Upper lobe of right lung (tissue), 1 donor: ENCODE data around the gene ATG16L2. TPM values are rescaled to one million over a fixed set of nuclear protein-coding genes. Genes with fewer than 3 reads are reported as not detected.
A peak's percentile ranks its signal among the peaks of the same experiment; 100 is the strongest.
"Not testable (repeated sequence)": the region's sequence is repeated elsewhere in the genome, so short reads cannot be mapped to it uniquely, and the experiment has no call there.

ENCODE experiments used
- ATAC-seq: fragments of 200-7000 bp; cut with Tn5 transposase; one replicate; pipeline ENCODE4 v1.9.1; 2020; ENCODE audit warnings: mild to moderate bottlenecking, moderate library complexity
- DNase-seq: peaks from one replicate; pipeline ENCODE4 v3.0.0-alpha.2; 2020
- H3K27ac ChIP-seq: fragments of 200-600 bp; one replicate; pipeline ENCODE4 v1.8.0; 2022
- H3K27me3 ChIP-seq: fragments of 200-600 bp; one replicate; pipeline ENCODE4 v1.8.0; 2022; ENCODE audit warnings: mild to moderate bottlenecking
- H3K36me3 ChIP-seq: fragments of 200-600 bp; one replicate; pipeline ENCODE4 v1.8.0; 2022
- H3K4me1 ChIP-seq: fragments of 200-600 bp; one replicate; pipeline ENCODE4 v1.8.0; 2022
- H3K4me3 ChIP-seq: fragments of 200-600 bp; one replicate; pipeline ENCODE4 v1.8.0; 2022; ENCODE audit warnings: mild to moderate bottlenecking
- H3K9me3 ChIP-seq: fragments of 200-600 bp; one replicate; pipeline ENCODE4 v1.8.0; 2022
- intact Hi-C: fragments of 100-400 bp; cut with DNase I; formaldehyde crosslinking; loops from one replicate; pipeline ENCODE4 v1.11.0; 2022
- total RNA-seq: library from RNA; stranded (reverse); fragmentation: NEBNext Ultra II Directional; extraction: Animal tissue kit (Norgen Biotek cat#: 25700); gene quantifications from one replicate; pipeline ENCODE4 v1.2.1, GENCODE V29; 2021
- TF ChIP-seq, protein P1 (sequence below): fragments of 200-600 bp; IDR thresholded peaks from one replicate; pipeline ENCODE4 v1.8.0; 2022; ENCODE audit warnings: antibody characterized with exemption
- donor health status: DM: no; HTN: yes; CAD: no; lungs with severe emphysema.

Gene ATG16L2
- total RNA-seq, 1 donor from 2014 or later = 77.5 TPM

DNA sequence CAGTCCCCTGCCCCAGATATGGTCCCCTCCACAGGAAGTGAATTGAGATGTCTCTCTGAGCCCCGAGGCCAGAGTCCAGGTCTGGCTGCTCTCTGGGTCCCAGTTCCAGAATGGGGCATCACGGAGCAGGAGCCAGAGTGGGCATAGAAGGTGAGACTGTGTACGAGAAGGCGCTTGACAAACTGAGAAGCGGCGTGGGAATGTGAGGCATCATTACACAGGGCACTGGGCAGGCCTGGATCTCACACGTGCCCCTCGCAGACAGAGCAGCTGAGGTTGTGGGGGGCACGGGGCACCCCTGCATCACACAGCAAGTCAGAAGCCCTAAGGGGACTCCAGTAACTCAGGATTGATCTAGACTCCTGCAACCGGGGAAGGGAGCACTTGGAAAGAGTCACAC lies 29.5 kb upstream of the ATG16L2 start:
- Histone ChIP-seq H3K4me3 (no peak overlapping the region), H3K27ac (no peak overlapping the region), H3K36me3 (no peaks in the 10 kb centered on the region), H3K27me3 (no peaks in the 10 kb centered on the region), H3K4me1 (peaks cover 44% of the 10 kb centered on the region), H3K9me3 (no peaks in the 10 kb centered on the region)
- TF ChIP-seq, protein P1, sequence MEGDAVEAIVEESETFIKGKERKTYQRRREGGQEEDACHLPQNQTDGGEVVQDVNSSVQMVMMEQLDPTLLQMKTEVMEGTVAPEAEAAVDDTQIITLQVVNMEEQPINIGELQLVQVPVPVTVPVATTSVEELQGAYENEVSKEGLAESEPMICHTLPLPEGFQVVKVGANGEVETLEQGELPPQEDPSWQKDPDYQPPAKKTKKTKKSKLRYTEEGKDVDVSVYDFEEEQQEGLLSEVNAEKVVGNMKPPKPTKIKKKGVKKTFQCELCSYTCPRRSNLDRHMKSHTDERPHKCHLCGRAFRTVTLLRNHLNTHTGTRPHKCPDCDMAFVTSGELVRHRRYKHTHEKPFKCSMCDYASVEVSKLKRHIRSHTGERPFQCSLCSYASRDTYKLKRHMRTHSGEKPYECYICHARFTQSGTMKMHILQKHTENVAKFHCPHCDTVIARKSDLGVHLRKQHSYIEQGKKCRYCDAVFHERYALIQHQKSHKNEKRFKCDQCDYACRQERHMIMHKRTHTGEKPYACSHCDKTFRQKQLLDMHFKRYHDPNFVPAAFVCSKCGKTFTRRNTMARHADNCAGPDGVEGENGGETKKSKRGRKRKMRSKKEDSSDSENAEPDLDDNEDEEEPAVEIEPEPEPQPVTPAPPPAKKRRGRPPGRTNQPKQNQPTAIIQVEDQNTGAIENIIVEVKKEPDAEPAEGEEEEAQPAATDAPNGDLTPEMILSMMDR = no peak
- intact Hi-C loops = no loop called here
- ATAC-seq (no peak), DNase-seq (no peak)

DNA sequence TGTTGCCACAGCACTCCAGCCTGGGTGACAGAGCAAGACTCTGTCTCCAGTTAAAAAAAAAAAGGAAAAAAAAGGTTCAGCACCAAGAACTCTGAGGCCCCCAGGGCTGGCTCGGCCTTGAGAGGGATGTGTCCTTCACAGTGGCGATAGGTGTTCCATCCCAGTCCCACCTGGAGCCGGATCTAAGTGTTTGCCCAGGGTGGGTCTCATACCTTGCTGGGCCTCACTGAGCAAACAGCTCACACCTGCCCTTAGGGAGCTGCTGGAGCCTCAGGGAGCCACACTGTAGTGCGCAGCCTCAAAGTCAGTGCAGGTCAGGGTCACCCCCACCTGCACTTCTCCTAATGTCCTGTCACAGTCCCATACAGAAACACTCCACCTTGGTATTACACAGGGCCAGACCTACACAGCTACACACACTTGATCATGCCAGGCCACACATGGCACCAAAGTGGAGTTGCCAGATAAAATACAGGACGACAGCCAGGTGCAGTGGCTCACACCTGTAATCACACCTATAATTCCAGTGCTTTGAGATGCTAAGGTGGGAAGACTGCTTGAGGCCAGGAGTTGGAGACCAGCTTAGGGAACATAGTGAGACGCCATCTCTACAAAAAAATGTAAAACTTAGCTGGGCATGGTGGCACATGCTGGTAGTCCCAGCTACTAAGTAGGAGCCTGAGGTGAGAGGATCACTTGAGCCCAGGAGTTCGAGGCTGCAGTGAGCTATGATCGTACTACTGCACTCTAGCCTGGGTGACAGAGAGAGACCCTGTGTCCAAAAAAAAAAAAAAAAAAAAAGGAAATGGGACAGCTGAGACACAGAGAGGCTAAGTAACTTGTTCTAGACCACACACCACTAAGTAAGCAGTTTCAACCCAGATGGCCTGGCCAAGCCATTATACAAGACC lies 27.7 kb upstream of the ATG16L2 start:
- DNase-seq (peak; percentile 82), ATAC-seq (peak; percentile 79)
- peak overlapping the region; percentile 47 for H3K27ac ChIP-seq
- no peaks in the 10 kb centered on the region for H3K27me3 ChIP-seq
- H3K4me1 ChIP-seq = peaks cover 32% of the 10 kb centered on the region
- intact Hi-C loops = no loop called here
- no peak overlapping the region for H3K4me3 ChIP-seq
- TF ChIP-seq, protein P1 = no peak
- H3K36me3 ChIP-seq = no peaks in the 10 kb centered on the region
- H3K9me3 ChIP-seq = no peaks in the 10 kb centered on the region

DNA sequence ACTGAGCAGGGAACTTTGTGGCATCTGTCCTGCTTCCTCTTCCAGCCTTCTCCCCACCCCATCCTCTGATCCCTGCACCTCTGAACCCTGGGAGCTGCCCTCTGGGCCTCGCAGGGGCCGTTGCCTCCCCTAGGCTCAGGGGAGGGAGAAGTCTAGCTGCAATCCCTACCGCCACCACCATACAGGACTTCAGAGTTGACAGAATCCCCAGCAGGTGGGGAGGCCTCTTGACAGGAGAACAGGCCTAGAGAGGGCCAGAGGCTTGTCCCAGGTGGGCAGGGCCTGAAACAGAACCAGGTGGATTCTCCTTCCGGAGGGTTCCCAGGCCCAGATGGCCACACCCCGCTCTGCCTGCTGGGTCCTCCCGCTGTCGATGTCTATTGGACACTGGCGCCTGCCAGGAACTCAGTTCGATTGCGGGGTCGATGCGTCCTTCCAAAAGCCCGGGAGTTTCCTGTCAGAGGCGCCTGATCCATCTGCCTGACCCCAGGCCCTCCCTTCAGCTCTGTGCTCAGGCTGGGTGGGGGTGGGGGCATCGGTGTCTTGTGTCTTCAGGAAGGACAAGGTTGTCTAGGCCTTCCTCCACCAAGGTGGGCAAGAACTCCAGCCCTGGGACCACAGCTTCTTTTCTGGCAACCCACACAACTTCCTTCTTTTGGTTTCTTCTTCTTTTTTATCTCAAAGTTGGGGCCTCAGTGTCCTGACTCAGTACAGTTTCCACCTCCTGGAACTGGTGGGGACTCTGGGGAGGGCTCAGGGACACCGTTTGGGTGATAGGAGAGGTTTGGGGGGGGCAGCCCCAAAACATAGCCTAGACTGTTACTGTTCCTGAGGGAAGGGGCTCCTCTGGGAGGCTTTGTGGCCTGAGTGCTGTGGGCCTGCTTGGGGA lies 26.8 kb upstream of the ATG16L2 start:
- Histone ChIP-seq H3K27ac (peak overlapping the region; percentile 47), H3K27me3 (no peaks in the 10 kb centered on the region), H3K36me3 (no peaks in the 10 kb centered on the region), H3K4me1 (peaks cover 27% of the 10 kb centered on the region), H3K4me3 (no peak overlapping the region), H3K9me3 (no peaks in the 10 kb centered on the region)
- DNase-seq (no peak), ATAC-seq (no peak)
- TF ChIP-seq, protein P1 = peak; percentile 5
- intact Hi-C loops = no loop called here

DNA sequence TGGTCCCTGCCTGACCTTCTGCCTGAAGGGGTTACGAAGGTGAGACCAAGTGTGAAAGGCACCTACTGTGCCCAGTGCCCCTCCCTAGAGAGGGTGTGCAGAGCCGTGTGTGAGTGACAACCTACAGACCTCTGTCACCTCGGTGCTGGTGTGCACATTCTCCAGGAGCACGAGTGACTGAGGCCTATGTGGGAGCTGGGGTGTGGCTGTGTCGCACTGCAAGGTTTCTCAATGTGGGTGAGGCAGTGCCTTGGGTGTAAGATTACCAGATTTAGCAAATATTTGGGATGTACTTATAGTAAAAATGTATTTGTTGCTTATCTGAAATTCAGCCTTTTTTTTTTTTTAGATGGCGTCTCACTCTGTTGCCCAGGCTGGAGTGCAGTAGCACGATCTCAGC lies 26.0 kb upstream of the ATG16L2 start:
- peak; percentile 39 for ATAC-seq
- Histone ChIP-seq H3K27me3 (no peaks in the 10 kb centered on the region), H3K4me1 (peaks cover 34% of the 10 kb centered on the region), H3K27ac (peak overlapping the region; percentile 47), H3K4me3 (no peak overlapping the region), H3K36me3 (no peaks in the 10 kb centered on the region), H3K9me3 (no peaks in the 10 kb centered on the region)
- intact Hi-C loops = no loop called here
- DNase-seq = no peak
- TF ChIP-seq, protein P1 = no peak

DNA sequence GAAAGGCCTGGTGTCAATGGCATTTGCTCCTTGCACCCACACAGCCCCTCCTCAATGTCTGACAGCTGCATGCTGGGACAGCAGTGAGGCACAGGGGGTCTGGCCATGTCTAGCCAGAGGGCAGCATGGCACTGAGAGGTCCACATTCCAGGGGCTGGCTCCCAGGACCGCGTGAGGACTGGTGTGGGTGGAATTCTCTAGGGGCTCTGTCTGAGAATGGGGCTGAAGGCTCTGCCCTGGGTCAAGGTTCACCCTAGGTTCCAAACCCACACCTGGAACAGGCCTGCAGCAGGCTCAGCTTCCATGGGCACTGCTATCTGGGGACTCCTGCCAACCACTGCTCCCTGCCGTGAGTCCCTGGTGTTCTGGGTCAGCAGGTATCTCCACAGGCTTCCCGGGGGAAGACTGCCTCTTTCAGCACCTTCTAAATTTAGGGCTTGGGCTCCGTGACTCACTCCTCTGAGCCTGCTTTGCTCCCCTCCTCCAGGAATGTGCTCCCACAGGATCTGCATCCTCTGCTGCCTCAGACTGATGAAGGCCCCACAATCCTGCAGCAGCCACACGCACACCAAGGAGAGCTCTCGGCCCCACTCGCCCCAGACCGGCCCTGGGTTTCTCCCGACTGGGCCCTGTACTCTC lies 24.6 kb upstream of the ATG16L2 start:
- intact Hi-C loops = loop anchor here (5.0 kb wide), 1 partner anchor 62 kb away; no protein-coding TSS in a partner anchor
- peaks cover 41% of the 10 kb centered on the region for H3K4me1 ChIP-seq
- no peak for DNase-seq
- no peak overlapping the region for H3K4me3 ChIP-seq
- no peaks in the 10 kb centered on the region for H3K9me3 ChIP-seq
- H3K27me3 ChIP-seq = no peaks in the 10 kb centered on the region
- H3K27ac ChIP-seq = no peak overlapping the region
- TF ChIP-seq, protein P1 = no peak
- no peaks in the 10 kb centered on the region for H3K36me3 ChIP-seq
- ATAC-seq = no peak

DNA sequence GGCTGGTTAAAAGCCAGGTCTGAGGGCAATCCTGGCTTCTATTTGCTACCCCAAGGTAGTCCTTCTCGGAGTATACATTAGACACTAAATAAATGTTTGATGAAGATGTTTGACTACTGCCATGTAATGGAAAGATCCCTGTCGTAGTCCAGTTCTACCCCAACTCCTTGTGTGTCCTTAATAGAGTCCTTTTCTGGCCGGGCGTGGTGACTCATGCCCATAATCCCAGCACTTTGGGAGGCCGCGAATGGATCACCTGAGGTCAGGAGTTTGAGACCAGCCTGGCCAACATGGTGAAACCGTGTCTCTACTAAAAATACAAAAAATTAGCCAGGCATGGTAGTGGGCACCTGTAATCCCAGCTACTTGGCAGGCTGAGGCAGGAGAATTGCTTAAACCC lies 23.0 kb upstream of the ATG16L2 start:
- not testable (repeated sequence) for ATAC-seq, H3K27me3 ChIP-seq, H3K36me3 ChIP-seq, H3K9me3 ChIP-seq, H3K4me3 ChIP-seq, DNase-seq, H3K27ac ChIP-seq
- H3K4me1 ChIP-seq = peaks cover 42% of the 10 kb centered on the region
- intact Hi-C loops = loop anchor here (5.0 kb wide), 1 partner anchor 64 kb away; no protein-coding TSS in a partner anchor
